Hepatic stellate cell (primary cell): ENCODE results near the gene ZNF672.
"Not testable (repeated sequence)": the region's sequence is repeated elsewhere in the genome, so short reads cannot be mapped to it uniquely, and the experiment has no call there.

Experiments used
- DNase-seq: peaks from one replicate; pipeline ENCODE4 v3.0.0; 2011; ENCODE audit warnings: low spot score

ZNF672 gene

DNA sequence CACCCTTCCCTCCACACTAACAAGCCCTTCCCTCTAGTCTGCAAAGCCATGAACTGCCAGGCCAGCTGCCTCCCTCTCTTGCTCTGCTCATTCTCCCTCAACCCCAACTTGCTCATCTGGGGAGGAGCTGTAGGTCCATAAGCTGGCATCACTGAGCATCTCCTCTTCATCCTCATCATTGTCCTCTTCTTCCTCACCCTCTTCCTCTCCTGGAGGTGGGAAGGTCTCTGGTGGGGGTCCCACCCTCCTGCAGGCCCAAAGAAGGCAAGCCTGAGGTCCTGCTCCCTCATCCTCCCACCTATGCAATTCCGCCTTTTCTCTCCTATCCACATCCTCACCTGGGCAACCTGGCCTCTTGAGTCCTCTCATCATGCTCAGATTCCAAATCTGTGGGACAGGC lies 18.2 kb downstream of the ZNF672 start:
- no peak for DNase-seq

DNA sequence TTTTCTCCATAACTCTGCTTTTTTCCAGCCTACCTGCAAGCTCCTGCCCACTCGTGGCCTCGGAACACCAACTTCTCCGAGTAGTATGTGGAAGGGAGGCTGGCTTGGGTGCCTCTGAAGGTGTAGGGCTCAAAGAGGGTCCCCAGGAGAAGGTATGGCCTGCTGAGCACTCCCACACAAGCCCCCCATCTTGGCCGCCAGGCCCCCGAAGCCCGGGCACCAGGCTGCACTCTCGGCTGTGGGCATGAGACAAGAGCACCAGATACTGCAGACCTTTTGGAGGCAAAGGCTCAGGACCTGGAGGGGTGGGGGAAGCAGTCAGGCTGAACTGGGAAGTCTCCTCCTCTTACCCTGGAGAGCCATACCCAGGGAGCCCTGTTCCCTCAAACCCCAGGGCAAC lies 19.2 kb downstream of the ZNF672 start:
- DNase-seq: no peak

DNA sequence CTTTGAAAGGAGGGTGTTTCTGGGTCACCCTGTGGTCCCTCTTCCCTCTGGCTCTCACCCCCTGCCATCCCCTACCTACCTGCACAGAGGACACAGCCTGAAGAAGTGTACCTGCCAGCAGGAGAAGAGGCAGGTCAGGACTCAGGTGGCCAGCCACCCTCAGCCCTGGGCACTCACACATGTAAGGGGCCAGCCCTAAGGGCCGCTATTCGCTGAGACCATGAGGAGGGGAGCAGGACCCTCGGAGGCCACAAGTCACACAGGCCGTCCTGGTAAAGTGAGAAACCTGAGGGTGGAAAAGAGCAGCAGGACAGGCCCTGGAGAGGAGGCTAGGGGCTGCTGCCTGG lies 19.7 kb downstream of the ZNF672 start:
- no peak for DNase-seq

DNA sequence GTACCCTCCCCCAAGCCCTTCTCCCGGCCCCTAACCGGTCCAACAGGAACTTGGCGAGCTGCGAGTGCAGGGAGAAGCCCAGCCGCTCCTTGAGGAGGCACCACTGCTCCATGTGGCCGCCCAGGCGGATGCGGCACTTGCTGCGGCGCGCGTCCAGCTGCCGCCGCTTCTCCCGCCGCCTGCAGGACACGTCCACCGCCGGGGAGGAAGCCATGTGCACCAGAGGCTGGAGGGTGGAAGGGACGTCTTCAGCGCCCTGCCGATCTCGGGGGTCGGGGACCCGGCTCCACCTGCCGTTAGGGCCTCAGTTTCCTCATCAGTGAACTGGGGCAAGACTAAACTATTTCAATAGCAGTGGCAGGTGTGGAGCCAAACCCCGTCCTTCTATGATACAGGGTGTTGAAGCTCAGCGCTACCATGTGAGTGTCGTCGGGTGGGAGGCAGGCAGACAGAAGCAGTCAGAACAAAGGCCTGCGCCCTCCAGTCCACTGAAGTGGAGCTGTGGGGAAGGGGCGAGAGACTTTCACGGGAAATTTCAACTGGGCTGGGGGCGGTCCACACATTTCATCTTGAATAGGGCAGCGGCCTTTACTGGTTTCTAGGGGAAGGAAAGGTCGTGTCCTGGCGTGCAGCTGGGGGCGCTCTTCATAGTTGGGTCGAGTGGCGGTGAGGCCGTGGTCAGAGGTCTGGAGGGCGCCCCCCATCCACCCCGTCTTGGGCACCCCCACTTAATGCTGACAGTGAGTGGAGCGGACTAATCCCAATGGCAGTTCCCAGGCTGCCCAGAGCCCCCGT lies 20.3 kb downstream of the ZNF672 start:
- DNase-seq: peak; percentile 84

DNA sequence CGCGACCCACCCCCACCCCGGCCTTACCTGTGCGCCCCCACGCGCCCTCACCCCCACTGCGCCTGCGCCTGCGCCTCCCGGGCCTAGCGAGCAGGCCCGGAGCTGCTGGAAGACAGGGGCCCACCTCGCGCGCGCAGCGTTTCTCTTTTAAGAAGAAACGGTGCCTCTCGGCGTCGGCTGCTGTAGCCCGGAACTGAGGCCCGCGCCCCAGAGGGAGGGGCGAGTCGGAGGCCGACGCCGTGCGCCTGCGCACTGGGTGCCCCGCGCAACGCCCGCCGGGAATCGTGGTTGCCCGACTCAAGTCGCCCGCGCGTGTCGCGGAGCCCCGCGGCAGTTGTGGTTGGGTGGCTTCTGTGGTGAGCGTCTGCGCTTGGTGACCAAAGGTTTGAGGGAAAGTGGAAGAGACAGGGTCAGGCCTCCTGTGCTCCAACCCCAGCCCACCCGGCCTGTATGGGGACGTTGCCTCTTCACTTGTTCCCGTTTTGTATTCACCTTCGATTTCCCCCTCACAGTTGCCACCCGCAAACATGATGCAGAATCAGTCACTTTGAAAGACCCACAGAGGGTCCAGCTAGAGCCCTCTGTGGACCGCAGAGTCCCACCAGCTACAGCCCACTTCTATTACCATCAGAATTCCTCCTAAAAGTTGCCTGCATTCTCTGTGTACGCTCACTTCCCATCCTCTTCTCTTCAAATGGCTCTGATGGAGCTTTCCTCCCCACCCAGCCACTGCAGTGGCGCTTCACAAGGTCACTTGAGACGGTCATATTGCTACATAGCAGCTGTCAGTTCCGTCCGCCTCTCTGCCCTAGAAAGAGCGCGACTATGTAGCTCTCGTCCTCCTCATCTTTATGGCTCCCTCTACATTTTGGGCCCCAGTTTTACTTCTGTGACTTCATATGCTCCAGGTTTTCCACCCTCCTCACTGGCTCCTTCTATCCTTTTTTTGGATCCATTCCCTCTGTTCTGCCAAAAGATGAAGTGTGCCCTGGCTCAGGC lies 21.2 kb downstream of the ZNF672 start, which contains the start of gene ZNF692:
Gene ZNF692, minus strand, starts transcription at position 195 of the 999 bp plus-strand sequence. CDS start 776 bp downstream, outside the sequence.
- DNase-seq: peak; percentile 97

DNA sequence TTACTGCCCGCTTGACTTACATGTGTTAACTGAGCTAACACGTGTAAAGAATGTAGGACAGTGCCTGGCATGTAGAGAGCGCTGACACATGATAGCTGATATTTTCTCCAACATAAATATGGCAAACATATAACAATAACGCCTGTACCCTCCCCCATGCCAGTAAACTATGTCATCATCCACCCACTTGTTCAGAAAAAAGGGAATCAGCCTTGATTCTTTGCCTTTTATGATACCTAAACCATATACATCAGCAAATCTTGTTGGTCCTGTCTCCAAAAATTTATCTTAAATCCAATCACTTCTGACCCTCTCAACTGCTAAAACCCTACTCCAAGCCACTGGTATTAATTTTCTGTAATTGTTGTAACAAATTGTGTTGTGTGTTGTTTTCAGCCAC lies 22.0 kb downstream of the ZNF672 start:
- no peak for DNase-seq

DNA sequence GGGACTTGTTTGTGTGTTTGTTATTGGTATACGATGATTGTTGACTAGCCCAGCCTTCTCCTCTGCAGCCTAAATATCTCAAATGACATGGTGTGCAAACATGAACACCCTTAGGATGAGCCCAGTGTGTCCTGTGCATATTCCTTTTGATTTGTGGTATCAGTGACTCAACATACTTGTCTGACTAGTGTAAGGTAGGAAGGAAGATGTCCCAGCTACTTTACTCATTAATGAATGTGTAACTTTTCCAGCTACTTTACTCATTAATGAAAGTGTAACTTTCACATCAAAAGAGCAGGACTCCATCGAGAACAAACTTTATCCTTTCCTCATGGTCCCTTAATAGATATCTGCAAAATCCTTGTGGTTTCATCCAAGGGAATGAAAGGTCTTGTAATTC lies 23.6 kb downstream of the ZNF672 start:
- DNase-seq: no peak

DNA sequence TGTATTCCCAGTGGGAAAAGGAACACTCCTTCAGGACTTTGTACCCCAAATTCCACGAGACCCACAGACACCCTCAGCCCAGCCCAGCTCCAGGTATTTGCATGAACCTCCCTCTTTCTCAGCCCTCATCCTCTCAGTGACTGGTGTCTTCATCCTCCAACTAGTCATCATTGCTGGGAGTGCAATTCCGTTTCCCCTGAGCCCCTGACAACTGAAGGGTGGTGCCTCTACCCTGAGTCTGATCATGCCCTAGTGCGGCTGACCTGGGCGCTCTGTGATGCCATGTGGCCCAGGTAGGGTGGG lies 24.6 kb downstream of the ZNF672 start:
- DNase-seq: no peak

DNA sequence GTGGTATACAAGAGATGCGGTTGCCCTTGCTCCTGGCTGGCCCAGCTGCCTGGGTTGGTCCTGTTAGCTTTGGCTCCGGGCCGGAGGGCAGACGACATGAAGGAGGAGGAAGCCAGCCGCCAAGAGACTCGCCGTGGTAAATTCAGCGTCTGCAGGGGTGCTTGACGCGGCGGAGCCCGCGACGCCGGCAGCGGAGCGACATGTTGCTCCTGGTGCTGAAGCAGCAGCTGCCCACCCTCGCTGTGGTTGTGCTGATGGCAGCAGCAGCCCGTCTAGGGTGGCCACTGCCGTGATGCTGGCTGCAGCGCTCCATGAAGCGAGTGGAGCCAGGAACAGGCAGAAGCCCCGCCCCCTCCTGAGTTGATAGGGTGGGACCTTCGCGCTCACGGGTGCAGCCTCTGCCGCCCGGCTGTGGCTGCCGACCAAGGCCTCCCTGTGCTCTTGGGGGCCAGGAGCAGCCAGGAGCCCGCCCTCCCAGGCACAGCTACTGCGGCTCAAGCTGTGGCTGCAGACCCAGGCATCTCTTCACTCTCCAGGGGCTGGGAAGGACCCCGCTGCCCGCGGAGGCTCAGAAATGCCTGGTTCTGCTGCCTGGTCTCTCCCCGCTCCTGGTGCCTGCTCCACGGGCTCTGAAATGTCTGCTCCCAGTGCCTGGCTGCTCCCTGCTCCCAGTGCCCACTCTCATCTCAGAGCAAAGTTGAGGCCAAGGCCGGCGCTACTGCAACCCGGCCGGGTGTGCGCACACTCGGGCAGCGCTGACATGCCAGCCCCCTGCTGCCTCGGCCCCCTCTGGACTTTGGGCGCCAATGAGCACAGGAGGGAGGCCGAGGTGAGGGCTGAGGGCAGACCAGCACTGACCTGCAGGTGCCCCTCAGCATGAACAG lies 25.2 kb downstream of the ZNF672 start:
- DNase-seq: peak; percentile 78

DNA sequence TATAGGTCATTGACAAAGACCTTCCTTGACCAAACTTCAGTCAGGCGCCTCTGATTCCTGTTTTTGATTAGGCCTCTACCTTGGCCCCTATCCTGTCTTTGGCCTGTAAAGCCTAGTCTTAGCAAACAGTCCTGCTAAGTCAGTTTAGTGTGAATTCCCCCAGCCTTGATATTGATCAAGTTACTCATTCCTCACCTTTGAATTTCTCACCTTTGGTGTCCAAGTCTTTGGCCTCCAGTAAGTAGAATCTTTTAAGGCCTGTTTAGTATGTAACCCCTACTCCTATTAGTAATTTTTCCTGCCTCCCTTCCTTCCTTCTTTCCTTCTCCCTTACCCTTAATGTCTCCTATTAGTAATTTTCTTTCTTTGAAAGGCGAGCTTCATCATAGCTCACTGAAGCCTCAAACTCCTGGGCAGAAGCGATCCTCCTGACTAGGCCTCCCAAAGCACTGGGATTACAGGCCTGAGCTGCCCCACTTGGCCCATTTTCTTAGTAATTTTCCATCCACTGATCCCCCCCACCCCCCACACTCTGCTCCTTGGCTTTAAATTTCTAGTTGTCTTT lies 33.9 kb downstream of the ZNF672 start:
- no peak for DNase-seq

DNA sequence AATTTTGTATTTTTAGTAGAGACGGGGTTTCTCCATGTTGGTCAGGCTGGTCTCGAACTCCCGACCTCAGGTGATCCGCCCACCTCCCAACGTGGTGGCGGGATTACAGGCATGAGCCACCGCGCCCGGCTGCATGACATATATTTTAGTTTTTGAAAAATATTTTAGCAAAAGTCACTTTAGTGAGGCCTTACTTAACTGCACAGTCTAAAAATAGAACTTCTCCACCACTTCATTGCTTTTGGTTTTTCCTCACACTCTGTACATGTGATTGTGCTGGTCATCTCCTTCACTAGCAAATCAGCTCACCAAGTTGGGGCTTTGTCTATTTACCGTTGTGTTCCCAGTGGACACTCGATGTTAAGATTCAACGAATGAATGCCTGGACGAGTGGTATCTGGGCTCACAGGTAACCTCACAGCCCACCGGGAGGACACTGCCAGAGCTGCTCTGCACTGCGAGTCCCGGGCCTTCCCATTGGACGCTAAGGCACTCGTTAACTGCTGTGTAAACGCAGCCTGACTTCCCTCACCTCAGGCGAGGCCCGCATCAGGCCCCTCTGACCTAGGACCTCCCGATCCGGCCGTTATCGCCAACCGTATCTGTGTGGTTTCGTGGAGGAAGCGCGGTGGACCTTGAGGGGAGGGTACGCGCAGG lies 34.9 kb downstream of the ZNF672 start:
- peak; percentile 57 for DNase-seq

DNA sequence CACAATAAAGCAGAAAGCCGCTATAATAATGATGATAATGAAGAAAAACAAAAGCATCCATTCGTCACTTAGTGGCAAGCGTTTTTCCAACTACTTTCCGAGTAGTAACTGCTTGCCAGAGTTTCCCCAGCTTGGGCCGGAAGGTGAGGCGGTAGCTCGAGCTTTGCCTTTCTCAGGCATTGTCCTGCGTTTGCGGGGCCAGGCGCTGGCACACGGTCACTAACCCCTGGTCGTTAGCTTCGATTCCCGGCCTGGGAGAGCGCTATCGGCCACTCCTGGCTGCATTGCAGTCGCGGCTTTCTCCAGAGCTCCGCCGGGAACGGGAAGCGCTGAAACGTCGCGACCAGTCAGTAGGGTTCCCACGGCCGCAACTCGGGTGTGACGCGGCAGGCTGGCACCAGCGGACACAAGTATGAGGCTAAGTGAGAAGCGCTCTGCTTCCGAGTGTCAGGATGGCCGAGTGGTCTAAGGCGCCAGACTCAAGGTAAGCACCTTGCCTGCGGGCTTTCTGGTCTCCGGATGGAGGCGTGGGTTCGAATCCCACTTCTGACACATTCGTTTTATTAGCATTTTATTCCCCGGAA lies 35.5 kb downstream of the ZNF672 start:
- DNase-seq: peak; percentile 82

DNA sequence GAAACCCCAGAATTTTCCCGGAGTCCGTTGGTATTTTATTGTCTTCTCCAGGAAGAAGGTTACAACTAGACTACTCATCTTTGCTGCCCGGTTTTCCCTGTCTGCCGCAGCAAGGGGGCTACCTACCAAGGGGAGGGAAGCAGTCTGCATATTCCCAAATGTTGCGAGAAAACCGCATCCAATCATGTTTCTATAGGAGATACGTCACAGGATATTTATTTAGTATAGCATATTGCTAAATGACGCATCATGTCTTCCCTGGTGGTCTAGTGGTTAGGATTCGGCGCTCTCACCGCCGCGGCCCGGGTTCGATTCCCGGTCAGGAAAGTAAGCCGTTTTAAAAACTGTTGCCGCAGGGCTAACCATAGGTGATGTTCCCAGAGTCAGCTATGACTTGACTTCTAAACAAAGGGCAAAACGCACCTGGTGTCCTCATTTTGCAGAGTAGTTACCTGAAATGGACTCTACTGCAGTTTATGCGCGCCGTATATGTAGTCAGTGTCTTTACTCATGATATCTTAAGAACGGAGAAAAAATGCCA lies 36.0 kb downstream of the ZNF672 start:
- peak; percentile 61 for DNase-seq

DNA sequence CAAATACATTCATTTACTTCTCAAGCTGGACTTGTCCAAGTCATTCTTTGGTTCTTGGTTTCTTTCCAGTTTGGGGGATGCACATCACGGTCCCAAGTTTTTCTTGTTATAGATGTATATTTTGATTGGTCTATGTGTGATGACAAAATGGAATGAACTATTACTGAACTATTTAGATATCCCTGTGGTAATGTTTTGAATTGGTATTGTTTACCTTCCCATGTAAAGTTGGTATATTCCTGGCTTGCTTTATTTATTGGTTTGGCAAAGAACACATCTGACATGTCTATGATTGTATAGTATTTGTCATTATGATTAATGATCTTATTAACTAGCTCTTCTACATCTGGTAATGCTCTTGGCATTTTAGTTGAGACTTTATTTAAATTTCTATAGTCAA lies 43.2 kb downstream of the ZNF672 start:
- DNase-seq: no peak

DNA sequence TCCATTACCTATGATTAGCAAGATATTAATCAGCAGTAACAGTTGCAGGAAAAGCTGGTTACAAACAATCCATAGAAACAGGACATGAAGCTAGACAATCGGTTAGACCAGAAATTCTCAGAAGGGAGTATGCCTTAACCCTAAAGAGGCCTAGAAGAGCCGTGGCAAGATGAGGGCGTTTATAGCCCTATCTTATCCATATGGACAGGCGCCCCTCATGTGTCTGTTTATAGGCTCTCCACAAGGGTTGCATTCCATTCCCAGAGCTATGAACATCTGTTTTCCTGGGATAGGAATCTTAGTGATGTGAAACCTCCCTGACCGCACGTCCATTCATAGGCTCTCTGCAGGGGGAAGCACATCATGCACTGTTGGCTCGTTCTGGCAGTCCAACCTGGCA lies 44.4 kb downstream of the ZNF672 start:
- DNase-seq: not testable (repeated sequence)

DNA sequence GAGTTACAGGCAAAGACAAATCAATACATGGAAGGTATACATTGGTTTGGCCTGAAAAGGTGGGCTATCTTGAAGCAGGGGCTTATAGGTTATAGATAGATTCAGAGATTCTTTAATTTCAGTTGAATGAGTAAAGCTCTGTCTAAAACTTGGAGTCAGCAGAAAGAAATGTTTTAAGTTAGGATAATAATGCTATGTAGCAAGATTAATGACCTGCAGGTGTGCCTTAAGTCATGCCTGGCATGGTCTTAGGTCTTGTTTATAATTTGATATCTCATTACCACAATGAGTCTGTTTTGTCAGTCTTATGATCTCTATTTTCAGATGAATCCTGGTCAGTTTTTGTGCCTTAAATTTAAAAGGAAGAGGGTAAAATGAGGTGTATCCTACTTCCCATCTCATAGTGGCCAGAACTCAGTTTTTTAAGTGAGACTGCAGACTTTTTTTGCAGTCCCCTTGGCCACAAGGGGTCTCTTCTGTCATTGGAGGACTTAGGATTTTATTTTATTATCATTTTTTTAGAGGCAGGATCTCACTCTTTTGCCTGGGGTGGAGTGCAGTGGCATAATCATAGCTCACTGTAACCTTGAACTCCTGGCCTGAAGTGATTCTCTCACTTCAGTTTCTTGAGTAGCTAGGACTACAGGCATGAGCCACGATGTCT lies 46.7 kb downstream of the ZNF672 start:
- no peak for DNase-seq

DNA sequence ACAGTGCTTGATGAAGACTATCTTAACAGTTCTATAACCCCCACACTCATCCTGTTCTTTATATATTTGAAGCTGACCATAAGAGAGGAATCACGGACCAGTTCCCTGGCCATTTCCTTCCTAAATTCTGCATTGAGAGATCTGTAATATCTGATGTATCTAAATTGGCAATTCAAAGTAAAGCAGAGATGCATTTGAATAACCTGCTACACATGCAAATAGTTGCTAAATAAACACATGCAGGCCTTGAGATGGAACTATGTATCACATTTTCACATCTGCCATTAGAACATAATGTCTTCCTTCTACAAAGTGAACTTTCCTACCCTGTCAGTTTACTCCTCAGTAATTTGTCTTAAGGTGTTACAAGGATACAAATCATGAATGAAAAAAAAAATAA lies 47.6 kb downstream of the ZNF672 start:
- no peak for DNase-seq

DNA sequence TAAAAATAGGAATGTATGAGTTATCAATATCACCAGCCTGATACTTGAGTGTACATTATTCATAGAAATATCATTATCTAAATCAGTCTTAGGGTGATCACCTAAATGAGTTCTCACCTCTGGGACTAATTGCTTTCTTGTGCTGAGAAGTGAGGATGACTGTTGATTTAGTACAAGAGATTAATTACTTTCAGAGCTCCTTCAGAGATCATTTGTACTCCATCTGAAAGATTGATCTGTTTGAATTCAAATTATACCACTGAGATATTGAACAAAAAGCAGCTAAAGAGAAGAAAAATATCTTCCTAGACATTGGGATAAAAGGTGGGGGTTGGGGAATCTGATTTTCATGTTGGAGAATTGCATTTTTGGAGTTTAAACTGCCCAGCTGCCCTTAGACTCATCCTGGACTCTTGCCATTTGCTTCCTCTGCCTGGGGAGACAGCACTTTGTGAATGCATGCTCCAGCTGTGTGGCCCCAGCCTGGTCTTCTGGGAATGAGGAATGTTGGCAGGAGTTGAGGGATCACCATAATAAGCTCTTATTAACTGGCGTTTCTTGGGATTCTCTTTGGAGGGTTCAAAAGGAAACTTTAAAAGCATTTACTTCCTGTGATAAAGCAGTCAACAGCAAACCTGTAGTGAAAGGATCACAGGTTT lies 48.3 kb downstream of the ZNF672 start:
- DNase-seq: no peak

DNA sequence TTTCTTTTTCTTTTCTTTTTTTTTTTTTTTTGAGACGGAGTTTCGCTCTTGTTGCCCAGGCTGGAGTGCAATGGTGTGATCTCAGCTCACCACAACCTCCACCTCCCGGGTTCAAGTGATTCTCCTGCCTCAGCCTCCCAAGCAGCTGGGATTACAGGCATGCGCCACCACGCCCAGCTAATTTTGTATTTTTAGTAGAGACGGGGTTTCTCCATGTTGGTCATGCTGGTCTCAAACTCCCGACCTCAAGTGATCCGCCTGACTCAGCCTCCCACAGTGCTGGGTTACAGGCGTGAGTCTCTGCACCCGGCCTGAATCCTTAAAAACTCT lies 51.9 kb downstream of the ZNF672 start:
- not testable (repeated sequence) for DNase-seq
